GM23338 (cell line): ENCODE data around the gene RASGRP3. TPM values are rescaled to one million over a fixed set of nuclear protein-coding genes. Genes with fewer than 3 reads are reported as not detected.

ENCODE experiments used
- ATAC-seq: fragments of 200-7000 bp; cut with Tn5 transposase; 3 replicates; pipeline ENCODE4 v1.9.1; 2020
- DNase-seq: peaks from one replicate; pipeline ENCODE4 v3.0.0-alpha.2; 2015; ENCODE audit warnings: low spot score
- H2AFZ ChIP-seq: fragments of 200-600 bp; sonication (generic); 2 replicates; pipeline ENCODE4 v1.8.0; 2016; ENCODE audit warnings: antibody characterized with exemption, mild to moderate bottlenecking, moderate library complexity
- H3F3A ChIP-seq: fragments of 200-600 bp; sonication (generic); replicated peaks from 2 replicates; pipeline ENCODE4 v1.8.0; 2017; ENCODE audit warnings: antibody characterized with exemption, mixed run types, low read depth
- H3K27ac ChIP-seq: fragments of 200-600 bp; sonication (generic); 2 replicates; pipeline ENCODE4 v1.6.1; 2016; ENCODE audit warnings: low read depth
- H3K27me3 ChIP-seq: fragments of 200-600 bp; sonication (generic); 2 replicates; pipeline ENCODE4 v1.8.0; 2016; ENCODE audit warnings: mild to moderate bottlenecking, mixed run types, moderate library complexity; ENCODE audit not compliant: insufficient read depth
- H3K36me3 ChIP-seq: fragments of 200-600 bp; sonication (generic); 2 replicates; pipeline ENCODE4 v1.8.0; 2016; ENCODE audit warnings: mild to moderate bottlenecking; ENCODE audit not compliant: insufficient read depth
- H3K4me1 ChIP-seq: fragments of 200-600 bp; sonication (generic); 2 replicates; pipeline ENCODE4 v1.8.0; 2016; ENCODE audit warnings: mild to moderate bottlenecking, moderate library complexity; ENCODE audit not compliant: insufficient read depth
- H3K4me2 ChIP-seq: fragments of 200-600 bp; sonication (generic); 2 replicates; pipeline ENCODE4 v1.7.1; 2017; ENCODE audit warnings: mixed run types
- H3K4me3 ChIP-seq: fragments of 200-600 bp; sonication (generic); 2 replicates; pipeline ENCODE4 v1.6.1; 2016; ENCODE audit warnings: mixed run types
- H3K79me2 ChIP-seq: fragments of 200-600 bp; sonication (generic); replicated peaks from 2 replicates; pipeline ENCODE4 v1.8.0; 2017; ENCODE audit warnings: mild to moderate bottlenecking; ENCODE audit not compliant: insufficient read depth
- H3K9me2 ChIP-seq: fragments of 200-600 bp; sonication (generic); 2 replicates; pipeline ENCODE4 v1.8.0; 2017; ENCODE audit not compliant: insufficient read depth
- H4K20me1 ChIP-seq: fragments of 200-600 bp; sonication (generic); replicated peaks from 2 replicates; pipeline ENCODE4 v1.8.0; 2017; ENCODE audit warnings: mild to moderate bottlenecking; ENCODE audit not compliant: insufficient read depth
- H3K27ac Mint-ChIP-seq: 2 replicates; pipeline ENCODE4 v1.8.0; 2020; ENCODE audit warnings: inconsistent platforms, mild to moderate bottlenecking, moderate library complexity, mixed read lengths
- H3K27me3 Mint-ChIP-seq: 3 replicates; pipeline ENCODE4 v1.8.0; 2022; ENCODE audit warnings: low read depth, mild to moderate bottlenecking, moderate library complexity, mixed read lengths, inconsistent platforms; ENCODE audit not compliant: insufficient read depth, poor library complexity
- H3K36me3 Mint-ChIP-seq: 3 replicates; pipeline ENCODE4 v1.8.0; 2021; ENCODE audit warnings: low read depth, mild to moderate bottlenecking, inconsistent platforms, moderate library complexity, mixed read lengths
- H3K4me1 Mint-ChIP-seq: 3 replicates; pipeline ENCODE4 v1.8.0; 2020; ENCODE audit warnings: mild to moderate bottlenecking, inconsistent platforms, mixed read lengths
- H3K4me3 Mint-ChIP-seq: 3 replicates; pipeline ENCODE4 v1.8.0; 2021; ENCODE audit warnings: moderate library complexity, mild to moderate bottlenecking, inconsistent platforms, mixed read lengths
- H3K9me3 Mint-ChIP-seq: 3 replicates; pipeline ENCODE4 v1.8.0; 2020; ENCODE audit warnings: moderate library complexity, mild to moderate bottlenecking, inconsistent platforms, mixed read lengths
- CREB1 ChIP-seq: fragments of 250-450 bp; sonication (Bioruptor Pico); IDR thresholded peaks from 2 replicates; pipeline ENCODE4 v1.5.0; 2020; ENCODE audit warnings: low read depth, mild to moderate bottlenecking, moderate library complexity
- CTCF ChIP-seq, 2 experiments: fragments of 200-600 bp in 1 of 2; sonication (generic) in 1 of 2; conservative IDR thresholded peaks; 2 replicates each; pipeline versions ENCODE4 v1.5.1 to v1.6.1; 2016 to 2017; ENCODE audit warnings: antibody characterized with exemption in 2 of 2, low read depth in 2 of 2, mild to moderate bottlenecking in 2 of 2, moderate library complexity in 1 of 2
- ETS1 ChIP-seq: IDR thresholded peaks from 2 replicates; pipeline ENCODE4 v1.6.1; 2016; ENCODE audit warnings: antibody characterized with exemption
- EZH2 ChIP-seq: fragments of 200-600 bp; sonication (generic); IDR thresholded peaks from one replicate; pipeline ENCODE4 v1.8.0; 2017; ENCODE audit warnings: antibody characterized with exemption, mild to moderate bottlenecking, low read depth; ENCODE audit not compliant: unreplicated experiment
- EZH2phosphoT487 ChIP-seq: fragments of 200-600 bp; sonication (generic); IDR thresholded peaks from one replicate; pipeline ENCODE4 v1.8.1; 2018; ENCODE audit warnings: antibody characterized with exemption; ENCODE audit not compliant: unreplicated experiment
- JUNB ChIP-seq: IDR thresholded peaks from one replicate; pipeline ENCODE4 v1.6.1; 2016; ENCODE audit warnings: antibody characterized with exemption; ENCODE audit not compliant: unreplicated experiment
- NANOG ChIP-seq: IDR thresholded peaks from 2 replicates; pipeline ENCODE4 v1.6.1; 2016; ENCODE audit warnings: antibody characterized with exemption, borderline replicate concordance
- POLR2AphosphoS5 ChIP-seq: IDR thresholded peaks from 2 replicates; pipeline ENCODE4 v1.6.1; 2016; ENCODE audit warnings: antibody characterized with exemption, low read depth
- REST ChIP-seq: IDR thresholded peaks from one replicate; pipeline ENCODE4 v1.6.1; 2018; ENCODE audit warnings: antibody characterized with exemption; ENCODE audit not compliant: unreplicated experiment
- STAT1 ChIP-seq: IDR thresholded peaks from one replicate; pipeline ENCODE4 v1.6.1; 2016; ENCODE audit warnings: antibody characterized with exemption; ENCODE audit not compliant: unreplicated experiment
- ZNF114 ChIP-seq: fragments of 250-450 bp; sonication (Bioruptor Pico); IDR thresholded peaks from 2 replicates; pipeline ENCODE4 v1.5.0; 2020; ENCODE audit warnings: mild to moderate bottlenecking, moderate library complexity
- ZNF331 ChIP-seq: fragments of 250-450 bp; sonication (Bioruptor Pico); IDR thresholded peaks from 2 replicates; pipeline ENCODE4 v1.5.0; 2020; ENCODE audit warnings: low read depth, mild to moderate bottlenecking, moderate library complexity
- polyA plus RNA-seq: library from polyadenylated mRNA; unstranded; fragments of >200 nt; fragmentation: Nextera tagmentation; extraction: Ambion mirVana; gene quantifications from 2 replicates; pipeline ENCODE4 v1.2.1, GENCODE V29; 2016
- total RNA-seq: library from RNA; depleted of rRNA; stranded (reverse); fragments of >200 nt; shearing (Covaris generic); gene quantifications from 2 replicates; pipeline ENCODE4 v1.2.3, GENCODE V29; 2014

RASGRP3 gene
- total and polyA plus RNA-seq, 2 experiments from 2014 or later = 0.19 to 0.69 TPM

- TF ChIP-seq REST = no peak
- TF ChIP-seq EZH2phosphoT487 = no peak
- no peak for TF ChIP-seq CTCF (conservative IDR thresholded peaks at IDR 0.05; ENCODE audit: low read depth in 2 of 2)
- TF ChIP-seq STAT1 = no peak
- no peak for TF ChIP-seq NANOG
- TF ChIP-seq CREB1 (CRISPR knock-in tag) = no peak
- no peak for TF ChIP-seq ETS1
- no peak for TF ChIP-seq POLR2AphosphoS5
- no peak for TF ChIP-seq ZNF331
- TF ChIP-seq ZNF114 (CRISPR knock-in tag) = no peak
- TF ChIP-seq EZH2 = no peak
- TF ChIP-seq JUNB = no peak
Observed at GRCh38 chr2:33492399-33493134, 16.1 kb downstream of the RASGRP3 start (continued).

- Histone ChIP-seq H3K79me2 (no peaks in the 10 kb centered on the region), H3K4me2 (no peak overlapping the region), H3K36me3 (no peaks in the 10 kb centered on the region), H3K4me1 (no peaks in the 10 kb centered on the region), H2AFZ (no peak overlapping the region), H3F3A (no peaks in the 10 kb centered on the region), H3K4me3 (no peak overlapping the region), H3K9me2 (peaks cover 9% of the 10 kb centered on the region; the same call in 1 of the 2 replicates), H3K27ac (no peak overlapping the region), H3K27me3 (no peaks in the 10 kb centered on the region), H4K20me1 (no peaks in the 10 kb centered on the region)
- Mint-ChIP-seq H3K4me1 (no peaks in the 10 kb centered on the region), H3K9me3 (no peaks in the 10 kb centered on the region), H3K36me3 (no peaks in the 10 kb centered on the region), H3K27me3 (no peaks in the 10 kb centered on the region), H3K27ac (no peak overlapping the region), H3K4me3 (no peak overlapping the region)
- ATAC-seq (no peak), DNase-seq (no peak)
- no peak for TF ChIP-seq ETS1
Observed at GRCh38 chr2:33494155-33494779, 17.8 kb downstream of the RASGRP3 start.
